Measurements from ENCODE around the gene EFNA5. TPM values are rescaled to one million over a fixed set of nuclear protein-coding genes. Genes with fewer than 3 reads are reported as not detected.
A peak's percentile ranks its signal among the peaks of the same experiment; 100 is the strongest.

The EFNA5 gene
- total and polyA plus RNA-seq, 2 of the 8 experiments (the other 6 are each of a cell fraction or from before 2014, with no cell fraction given) = 9.6 to 21.8 TPM

GRCh38 chr5:107712359-107712870 lies 41.7 kb upstream of the EFNA5 start:
- no peaks in the 10 kb centered on the region for H3K79me1 ChIP-seq (ENCODE audit: low read depth, low read length)
- peaks cover 2 to 3% of the 10 kb centered on the region in 2 experiments; a peak in 1 of 4 replicates for H3K9me3 ChIP-seq (ENCODE audit: insufficient read depth in 2 of 2, low read depth in 1 of 2, low read length in 1 of 2)
- H3K4me1 ChIP-seq (replicated peaks in 1 of 4; ENCODE audit: control insufficient read depth in 3 of 4, insufficient read depth in 4 of 4, low read length in 3 of 4) = peaks cover 0 to 4% (median 0%) of the 10 kb centered on the region in 4 experiments; a peak in 1 of 7 replicates
- H4K20me1 ChIP-seq (replicated peaks in 1 of 2; ENCODE audit: control insufficient read depth in 1 of 2, insufficient read depth in 2 of 2, low read length in 2 of 2) = no peaks in the 10 kb centered on the region
- whole genome bisulfite sequencing, 2 experiments (ENCODE audit: extremely low coverage in 1 of 2, insufficient coverage in 1 of 2, insufficient read length in 1 of 2, insufficient replicate concordance in 2 of 2, low coverage in 1 of 2, low lambda C conversion rate in 2 of 2, missing lambda C conversion rate in 1 of 2) = 87% methylated on average over 2 of the region's 2 CpGs; no CpG with 5 or more reads in 1 of the 2 experiments
- no peaks in the 10 kb centered on the region for H3K27me3 ChIP-seq (replicated peaks in 1 of 4; ENCODE audit: control insufficient read depth in 3 of 4, extremely low read depth in 1 of 4, insufficient read depth in 3 of 4, low read length in 3 of 4)
- TF ChIP-seq MAFK (IDR thresholded peaks at IDR 0.05; ENCODE audit: low read depth, low read length) (no peak), KDM5A (IDR thresholded peaks at IDR 0.05; ENCODE audit: low read length) (no peak), NRF1 (IDR thresholded peaks at IDR 0.05; ENCODE audit: low read depth, low read length) (no peak), JUND (IDR thresholded peaks at IDR 0.05; ENCODE audit: low read length) (no peak), RFX5 (IDR thresholded peaks at IDR 0.05; ENCODE audit: borderline replicate concordance, low read depth, low read length) (no peak), SUZ12 (IDR thresholded peaks at IDR 0.05; ENCODE audit: low read length) (no peak), HDAC2 (IDR thresholded peaks at IDR 0.05; ENCODE audit: borderline replicate concordance in 1 of 2, low read depth in 2 of 2, low read length in 2 of 2) (no peak), TBP (IDR thresholded peaks at IDR 0.05; ENCODE audit: low read depth, low read length) (no peak), BRCA1 (IDR thresholded peaks at IDR 0.05; ENCODE audit: low read depth, low read length) (no peak), SP1 (IDR thresholded peaks at IDR 0.05; ENCODE audit: low read depth, low read length) (no peak), GABPA (IDR thresholded peaks at IDR 0.05; ENCODE audit: borderline replicate concordance, insufficient read depth, low read length) (no peak), TCF12 (IDR thresholded peaks at IDR 0.05; ENCODE audit: low read depth, low read length) (no peak)
- no peak overlapping the region for H3K14ac ChIP-seq (ENCODE audit: insufficient read length)
- peak overlapping the region in 1 of 4 experiments; percentile 1; a peak in 1 of 7 replicates for H3K9ac ChIP-seq (replicated peaks in 1 of 4; ENCODE audit: extremely low read depth in 1 of 4, low read depth in 3 of 4, low read length in 3 of 4)
- H3K4ac ChIP-seq (replicated peaks; ENCODE audit: insufficient read length, low read depth, low read length) = no peak overlapping the region
- no peak overlapping the region for H4K5ac ChIP-seq (ENCODE audit: insufficient read length, low read depth, low read length)
- no peak overlapping the region for H4K8ac ChIP-seq (ENCODE audit: extremely low read depth, insufficient read depth, low read length)
- no peak overlapping the region for H3K56ac ChIP-seq (replicated peaks; ENCODE audit: insufficient read length, low read depth, low read length)
- no peak overlapping the region for H2BK20ac ChIP-seq (ENCODE audit: low read length)
- H3K4me3 ChIP-seq (ENCODE audit: extremely low read depth in 1 of 4, insufficient read depth in 2 of 4, low read depth in 3 of 4, low read length in 4 of 4) = no peak overlapping the region
- no peak overlapping the region for H4K91ac ChIP-seq (replicated peaks; ENCODE audit: insufficient read length, low read length)
- H3K23ac ChIP-seq (ENCODE audit: insufficient read length) = no peak overlapping the region
- no peak overlapping the region for H2BK12ac ChIP-seq (ENCODE audit: low read depth, low read length)
- H2BK120ac ChIP-seq (replicated peaks; ENCODE audit: low read depth, low read length) = no peak overlapping the region
- CTCF ChIA-PET (ENCODE audit: partially characterized antibody) = no interaction called here
- H3K79me2 ChIP-seq (ENCODE audit: control insufficient read depth in 1 of 2, insufficient read depth in 2 of 2, low read length in 2 of 2) = no peaks in the 10 kb centered on the region
- no peaks in the 10 kb centered on the region for H3K23me2 ChIP-seq (ENCODE audit: low read depth, low read length)
- H3K36me3 ChIP-seq (ENCODE audit: control insufficient read depth in 2 of 4, insufficient read depth in 4 of 4, low read length in 3 of 4) = no peaks in the 10 kb centered on the region
- no peak overlapping the region for H2BK5ac ChIP-seq (ENCODE audit: low read depth, low read length)
- POLR2A ChIA-PET (ENCODE audit: partially characterized antibody) = interaction anchor here (0.6 kb wide), 1 partner anchor 11 kb away, joined by 3 read pairs; no protein-coding TSS in a partner anchor
- no peak overlapping the region for H2AFZ ChIP-seq (ENCODE audit: low read length)
- no peak for DNase-seq (ENCODE audit: low read depth in 1 of 2, low spot score in 2 of 2)
- no peak for FAIRE-seq
- H3K4me2 ChIP-seq (ENCODE audit: insufficient read depth in 1 of 2, low read depth in 2 of 2, low read length in 2 of 2) = no peak overlapping the region
- H3K18ac ChIP-seq (ENCODE audit: extremely low read depth, low read length) = no peak overlapping the region
- no peak overlapping the region for H3K27ac ChIP-seq (ENCODE audit: low read depth, low read length)
- no peak overlapping the region for H2AK5ac ChIP-seq (ENCODE audit: low read depth, low read length)
- no peak overlapping the region for H2BK15ac ChIP-seq (ENCODE audit: low read length)

Measured in H1 (cell line).